Activated naive CD8-positive, alpha-beta T cell treated with anti-CD3 and anti-CD28 coated beads for 36 hours (primary cell): ENCODE results near the gene ADAMTS14. TPM values are rescaled to one million over a fixed set of nuclear protein-coding genes. Genes with fewer than 3 reads are reported as not detected.

ENCODE experiments used
- DNase-seq: peaks from one replicate; pipeline ENCODE4 v3.0.0; 2021
- H3K27ac Mint-ChIP-seq: one replicate; pipeline ENCODE4 v1.8.0; 2022; ENCODE audit warnings: mild to moderate bottlenecking, moderate library complexity, mixed read lengths
- H3K27me3 Mint-ChIP-seq: one replicate; pipeline ENCODE4 v1.8.0; 2022; ENCODE audit warnings: mild to moderate bottlenecking, mixed read lengths
- H3K36me3 Mint-ChIP-seq: one replicate; pipeline ENCODE4 v1.8.0; 2021; ENCODE audit warnings: mild to moderate bottlenecking, mixed read lengths
- H3K4me1 Mint-ChIP-seq: one replicate; pipeline ENCODE4 v1.8.0; 2021; ENCODE audit warnings: mixed read lengths
- H3K4me3 Mint-ChIP-seq: one replicate; pipeline ENCODE4 v1.8.0; 2022; ENCODE audit warnings: mild to moderate bottlenecking, moderate library complexity, mixed read lengths
- H3K9me3 Mint-ChIP-seq: one replicate; pipeline ENCODE4 v1.8.0; 2022; ENCODE audit warnings: mixed read lengths
- total RNA-seq, 2 experiments: library from RNA; stranded (reverse); gene quantifications; one replicate each; pipeline ENCODE4 v1.2.3, GENCODE V29; 2021

The ADAMTS14 gene
- total RNA-seq, 2 experiments from 2014 or later, result 0.06 to 0.10 TPM

GRCh38 chr10:70777063-70777875 is 105.0 kb downstream of the ADAMTS14 start:
- no peaks in the 10 kb centered on the region for H3K4me1 Mint-ChIP-seq
- no peak overlapping the region for H3K27ac Mint-ChIP-seq
- no peaks in the 10 kb centered on the region for H3K27me3 Mint-ChIP-seq
- DNase-seq, result no peak
- H3K4me3 Mint-ChIP-seq, result no peak overlapping the region
- H3K9me3 Mint-ChIP-seq, result no peaks in the 10 kb centered on the region
- H3K36me3 Mint-ChIP-seq, result no peaks in the 10 kb centered on the region

GRCh38 chr10:70778267-70778924 is 106.1 kb downstream of the ADAMTS14 start:
- H3K9me3 Mint-ChIP-seq, result no peaks in the 10 kb centered on the region
- no peak overlapping the region for H3K27ac Mint-ChIP-seq
- no peaks in the 10 kb centered on the region for H3K4me1 Mint-ChIP-seq
- H3K36me3 Mint-ChIP-seq, result no peaks in the 10 kb centered on the region
- DNase-seq, result no peak
- no peaks in the 10 kb centered on the region for H3K27me3 Mint-ChIP-seq
- H3K4me3 Mint-ChIP-seq, result no peak overlapping the region

- no peaks in the 10 kb centered on the region for H3K36me3 Mint-ChIP-seq
- no peak for DNase-seq
- no peaks in the 10 kb centered on the region for H3K27me3 Mint-ChIP-seq
- no peaks in the 10 kb centered on the region for H3K9me3 Mint-ChIP-seq
- no peaks in the 10 kb centered on the region for H3K4me1 Mint-ChIP-seq
- H3K27ac Mint-ChIP-seq, result no peak overlapping the region
- no peak overlapping the region for H3K4me3 Mint-ChIP-seq
Measured at GRCh38 chr10:70779088-70779487, 106.8 kb downstream of the ADAMTS14 start.

- peaks cover 2% of the 10 kb centered on the region for H3K4me1 Mint-ChIP-seq
- no peak overlapping the region for H3K27ac Mint-ChIP-seq
- H3K27me3 Mint-ChIP-seq, result no peaks in the 10 kb centered on the region
- H3K36me3 Mint-ChIP-seq, result no peaks in the 10 kb centered on the region
- no peaks in the 10 kb centered on the region for H3K9me3 Mint-ChIP-seq
- H3K4me3 Mint-ChIP-seq, result no peak overlapping the region
- DNase-seq, result no peak
Measured at GRCh38 chr10:70779511-70780369, 107.4 kb downstream of the ADAMTS14 start.

GRCh38 chr10:70780370-70780760 is 108.1 kb downstream of the ADAMTS14 start:
- Mint-ChIP-seq H3K36me3 (no peaks in the 10 kb centered on the region), H3K4me1 (peaks cover 6% of the 10 kb centered on the region), H3K9me3 (no peaks in the 10 kb centered on the region), H3K4me3 (no peak overlapping the region), H3K27me3 (no peaks in the 10 kb centered on the region), H3K27ac (no peak overlapping the region)
- no peak for DNase-seq

GRCh38 chr10:70780772-70781171 is 108.5 kb downstream of the ADAMTS14 start:
- H3K27ac Mint-ChIP-seq, result no peak overlapping the region
- H3K4me1 Mint-ChIP-seq, result peaks cover 6% of the 10 kb centered on the region
- H3K9me3 Mint-ChIP-seq, result no peaks in the 10 kb centered on the region
- DNase-seq, result no peak
- H3K36me3 Mint-ChIP-seq, result no peaks in the 10 kb centered on the region
- no peaks in the 10 kb centered on the region for H3K27me3 Mint-ChIP-seq
- H3K4me3 Mint-ChIP-seq, result no peak overlapping the region

- Mint-ChIP-seq H3K27me3 (no peaks in the 10 kb centered on the region), H3K4me1 (peaks cover 9% of the 10 kb centered on the region), H3K4me3 (no peak overlapping the region), H3K9me3 (no peaks in the 10 kb centered on the region), H3K27ac (no peak overlapping the region), H3K36me3 (no peaks in the 10 kb centered on the region)
- DNase-seq, result no peak
Measured at GRCh38 chr10:70781461-70782051, 109.2 kb downstream of the ADAMTS14 start.

- Mint-ChIP-seq H3K36me3 (no peaks in the 10 kb centered on the region), H3K27ac (no peak overlapping the region), H3K9me3 (no peaks in the 10 kb centered on the region), H3K27me3 (no peaks in the 10 kb centered on the region), H3K4me1 (peaks cover 15% of the 10 kb centered on the region), H3K4me3 (no peak overlapping the region)
- DNase-seq, result no peak
Measured at GRCh38 chr10:70782086-70782745, 109.9 kb downstream of the ADAMTS14 start.

- Mint-ChIP-seq H3K4me3 (no peak overlapping the region), H3K27me3 (no peaks in the 10 kb centered on the region), H3K9me3 (no peaks in the 10 kb centered on the region), H3K36me3 (no peaks in the 10 kb centered on the region), H3K27ac (no peak overlapping the region), H3K4me1 (peaks cover 18% of the 10 kb centered on the region)
- DNase-seq, result no peak
Measured at GRCh38 chr10:70782746-70783680, 110.7 kb downstream of the ADAMTS14 start.

GRCh38 chr10:70784016-70784415 is 111.7 kb downstream of the ADAMTS14 start:
- Mint-ChIP-seq H3K9me3 (no peaks in the 10 kb centered on the region), H3K27me3 (peaks cover 4% of the 10 kb centered on the region), H3K36me3 (no peaks in the 10 kb centered on the region), H3K27ac (no peak overlapping the region), H3K4me1 (peaks cover 18% of the 10 kb centered on the region), H3K4me3 (no peak overlapping the region)
- DNase-seq, result no peak

GRCh38 chr10:70784471-70784870 is 112.2 kb downstream of the ADAMTS14 start:
- DNase-seq, result no peak
- Mint-ChIP-seq H3K27me3 (peaks cover 7% of the 10 kb centered on the region), H3K9me3 (no peaks in the 10 kb centered on the region), H3K36me3 (no peaks in the 10 kb centered on the region), H3K27ac (no peak overlapping the region), H3K4me3 (no peak overlapping the region), H3K4me1 (peaks cover 18% of the 10 kb centered on the region)

- DNase-seq, result no peak
- Mint-ChIP-seq H3K36me3 (no peaks in the 10 kb centered on the region), H3K4me3 (no peak within 1 kb of the TSS), H3K27me3 (peaks cover 8% of the 10 kb centered on the region), H3K9me3 (no peaks in the 10 kb centered on the region), H3K27ac (no peak within 1 kb of the TSS), H3K4me1 (peaks cover 18% of the 10 kb centered on the region)
Measured at GRCh38 chr10:70785190-70785589, 112.9 kb downstream of the ADAMTS14 start, which contains the start of gene TBATA. Gene TBATA, minus strand, starts transcription at chr10:70785377. Its CDS starts 1,998 bp downstream, at chr10:70783379.

- Mint-ChIP-seq H3K36me3 (no peaks in the 10 kb centered on the region), H3K27me3 (peaks cover 8% of the 10 kb centered on the region), H3K4me1 (peaks cover 32% of the 10 kb centered on the region), H3K27ac (no peak overlapping the region), H3K4me3 (no peak overlapping the region), H3K9me3 (no peaks in the 10 kb centered on the region)
- no peak for DNase-seq
Measured at GRCh38 chr10:70786799-70787415, 114.6 kb downstream of the ADAMTS14 start.
